Activated naive CD4-positive, alpha-beta T cell treated with Interleukin-2 at 50 U/mL for 16 hours (primary cell): Measurements from ENCODE around the gene CFAP74.

Experiments used
- DNase-seq: peaks from one replicate; pipeline ENCODE4 v3.0.0-alpha.2; 2020

CFAP74 gene

GRCh38 chr1:2020310-2020655 lies 16.7 kb upstream of the CFAP74 start:
- no peak for DNase-seq

GRCh38 chr1:2019571-2020309 lies 16.2 kb upstream of the CFAP74 start:
- DNase-seq, result no peak

GRCh38 chr1:2019172-2019543 lies 15.6 kb upstream of the CFAP74 start, which contains the start of gene GABRD:
TSS of gene GABRD (plus strand) at chr1:2019345. CDS start at chr1:2019424, 79 bp downstream.
- no peak for DNase-seq

GRCh38 chr1:2018217-2019171 lies 14.9 kb upstream of the CFAP74 start:
- DNase-seq, result no peak

GRCh38 chr1:2016123-2016522 lies 12.5 kb upstream of the CFAP74 start:
- DNase-seq, result no peak

GRCh38 chr1:2014741-2015735 lies 11.5 kb upstream of the CFAP74 start:
- DNase-seq, result no peak

- no peak for DNase-seq
Observed at GRCh38 chr1:2014181-2014580, 10.6 kb upstream of the CFAP74 start.

GRCh38 chr1:2009101-2010053 lies 5.8 kb upstream of the CFAP74 start:
- DNase-seq, result no peak

GRCh38 chr1:2004856-2005255 lies 1.3 kb upstream of the CFAP74 start:
- no peak for DNase-seq

- DNase-seq, result no peak
Observed at GRCh38 chr1:2001773-2002411, 1.7 kb downstream of the CFAP74 start.

GRCh38 chr1:2000850-2001249 lies 2.7 kb downstream of the CFAP74 start:
- no peak for DNase-seq

- no peak for DNase-seq
Observed at GRCh38 chr1:2000432-2000831, 3.2 kb downstream of the CFAP74 start.

GRCh38 chr1:1997576-1997975 lies 6.0 kb downstream of the CFAP74 start:
- DNase-seq, result no peak

- no peak for DNase-seq
Observed at GRCh38 chr1:1996207-1996651, 7.4 kb downstream of the CFAP74 start.

GRCh38 chr1:1994536-1994935 lies 9.1 kb downstream of the CFAP74 start:
- DNase-seq, result no peak

- DNase-seq, result no peak
Observed at GRCh38 chr1:1990222-1990621, 13.4 kb downstream of the CFAP74 start.

GRCh38 chr1:1989789-1990188 lies 13.8 kb downstream of the CFAP74 start:
- no peak for DNase-seq

GRCh38 chr1:1989102-1989542 lies 14.5 kb downstream of the CFAP74 start:
- no peak for DNase-seq

GRCh38 chr1:1988061-1988945 lies 15.3 kb downstream of the CFAP74 start:
- DNase-seq, result no peak

- no peak for DNase-seq
Observed at GRCh38 chr1:1987142-1987510, 16.5 kb downstream of the CFAP74 start.
